DOHH2 (cell line): ENCODE measurements around the gene DHTKD1.

ENCODE experiments used
- H3F3A ChIP-seq: fragments of 200-600 bp; sonication (generic), shearing (Covaris generic); 2 replicates; pipeline ENCODE4 v1.6.0; 2016; ENCODE audit warnings: antibody characterized with exemption, mild to moderate bottlenecking; ENCODE audit not compliant: control insufficient read depth, insufficient read depth
- H3K27ac ChIP-seq: fragments of 200-600 bp; sonication (generic); 2 replicates; pipeline ENCODE4 v1.5.1; 2014; ENCODE audit warnings: low read depth, mild to moderate bottlenecking, low read length, moderate library complexity
- H3K27me3 ChIP-seq: fragments of 200-600 bp; sonication (generic); 2 replicates; pipeline ENCODE4 v1.6.1; 2014; ENCODE audit warnings: mild to moderate bottlenecking, low read length, mixed read lengths; ENCODE audit not compliant: control insufficient read depth
- H3K36me3 ChIP-seq: fragments of 200-600 bp; sonication (generic); 2 replicates; pipeline ENCODE4 v1.6.1; 2014; ENCODE audit warnings: mild to moderate bottlenecking, low read length, moderate library complexity, mixed read lengths; ENCODE audit not compliant: control insufficient read depth
- H3K4me1 ChIP-seq: fragments of 200-600 bp; sonication (generic); 2 replicates; pipeline ENCODE4 v1.6.1; 2014; ENCODE audit warnings: mild to moderate bottlenecking, low read length, mixed read lengths; ENCODE audit not compliant: control insufficient read depth
- H3K4me2 ChIP-seq: fragments of 200-600 bp; sonication (generic); 2 replicates; pipeline ENCODE4 v1.6.0; 2014; ENCODE audit warnings: mild to moderate bottlenecking, low read length, moderate library complexity
- H3K4me3 ChIP-seq: fragments of 200-600 bp; sonication (generic); 2 replicates; pipeline ENCODE4 v1.5.1; 2014; ENCODE audit warnings: mild to moderate bottlenecking, low read length, mixed read lengths
- H3K79me2 ChIP-seq: fragments of 200-600 bp; sonication (generic); 2 replicates; pipeline ENCODE4 v1.6.1; 2014; ENCODE audit warnings: mild to moderate bottlenecking, low read length, mixed read lengths; ENCODE audit not compliant: control insufficient read depth
- H3K9me2 ChIP-seq: fragments of 200-600 bp; sonication (generic); replicated peaks from 2 replicates; pipeline ENCODE4 v1.6.1; 2014; ENCODE audit warnings: mild to moderate bottlenecking, low read length, mixed read lengths; ENCODE audit not compliant: control insufficient read depth
- H3K9me3 ChIP-seq: fragments of 200-600 bp; sonication (generic); 2 replicates; pipeline ENCODE4 v1.6.1; 2014; ENCODE audit warnings: antibody characterized with exemption, low read length, mixed read lengths; ENCODE audit not compliant: control insufficient read depth, insufficient read depth
- H4K20me1 ChIP-seq: fragments of 200-600 bp; sonication (generic); 2 replicates; pipeline ENCODE4 v1.6.0; 2014; ENCODE audit warnings: low read depth, mild to moderate bottlenecking, antibody characterized with exemption, low read length, moderate library complexity; ENCODE audit not compliant: control insufficient read depth, insufficient read depth
- CTCF ChIP-seq: fragments of 200-600 bp; sonication (generic); IDR thresholded peaks from one replicate; pipeline ENCODE4 v1.5.1; 2014; ENCODE audit warnings: antibody characterized with exemption, mild to moderate bottlenecking, low read depth, low read length; ENCODE audit not compliant: poor library complexity, severe bottlenecking
- EZH2phosphoT487 ChIP-seq: fragments of 200-600 bp; sonication (generic); IDR thresholded peaks from 2 replicates; pipeline ENCODE4 v1.6.1; 2017; ENCODE audit warnings: borderline replicate concordance, mild to moderate bottlenecking, antibody characterized with exemption, low read length, moderate library complexity, mixed read lengths

The DHTKD1 gene

GRCh38 chr10:12150163-12150562 is 81.4 kb downstream of the DHTKD1 start:
- Histone ChIP-seq H3K4me3 (no peak overlapping the region), H3K36me3 (peaks cover 16% of the 10 kb centered on the region), H4K20me1 (no peaks in the 10 kb centered on the region), H3K4me1 (no peaks in the 10 kb centered on the region), H3K79me2 (no peaks in the 10 kb centered on the region), H3K9me3 (no peaks in the 10 kb centered on the region), H3K9me2 (no peaks in the 10 kb centered on the region), H3F3A (no peaks in the 10 kb centered on the region), H3K27me3 (no peaks in the 10 kb centered on the region), H3K27ac (no peak overlapping the region), H3K4me2 (no peak overlapping the region)
- TF ChIP-seq CTCF: no peak
- no peak for TF ChIP-seq EZH2phosphoT487

- peaks cover 19% of the 10 kb centered on the region for H3K36me3 ChIP-seq
- TF ChIP-seq CTCF: no peak
- no peak for TF ChIP-seq EZH2phosphoT487
Observed at GRCh38 chr10:12154516-12154915, 85.8 kb downstream of the DHTKD1 start.

GRCh38 chr10:12156367-12157123 is 87.8 kb downstream of the DHTKD1 start:
- Histone ChIP-seq H3K27me3 (no peaks in the 10 kb centered on the region), H3K4me3 (no peak overlapping the region), H3F3A (no peaks in the 10 kb centered on the region), H4K20me1 (no peaks in the 10 kb centered on the region), H3K27ac (no peak overlapping the region), H3K79me2 (no peaks in the 10 kb centered on the region), H3K9me3 (no peaks in the 10 kb centered on the region), H3K4me1 (no peaks in the 10 kb centered on the region), H3K36me3 (peaks cover 17% of the 10 kb centered on the region), H3K4me2 (no peak overlapping the region), H3K9me2 (no peaks in the 10 kb centered on the region)
- no peak for TF ChIP-seq EZH2phosphoT487

More at GRCh38 chr10:12154516-12154915, 85.8 kb downstream of the DHTKD1 start:
- H3F3A ChIP-seq: no peaks in the 10 kb centered on the region
- no peaks in the 10 kb centered on the region for H3K4me1 ChIP-seq
- H3K4me2 ChIP-seq: no peak overlapping the region
- H3K4me3 ChIP-seq: no peak overlapping the region
- H4K20me1 ChIP-seq: no peaks in the 10 kb centered on the region
- no peaks in the 10 kb centered on the region for H3K9me2 ChIP-seq
- H3K27me3 ChIP-seq: no peaks in the 10 kb centered on the region
- no peaks in the 10 kb centered on the region for H3K79me2 ChIP-seq
- no peak overlapping the region for H3K27ac ChIP-seq
- no peaks in the 10 kb centered on the region for H3K9me3 ChIP-seq

GRCh38 chr10:12158111-12158510 is 89.4 kb downstream of the DHTKD1 start:
- H3K4me2 ChIP-seq: no peak overlapping the region
- H3K36me3 ChIP-seq: peaks cover 31% of the 10 kb centered on the region
- H3K27me3 ChIP-seq: no peaks in the 10 kb centered on the region
- H3K79me2 ChIP-seq: no peaks in the 10 kb centered on the region
- H3K27ac ChIP-seq: no peak overlapping the region
- H3K9me2 ChIP-seq: no peaks in the 10 kb centered on the region
- no peaks in the 10 kb centered on the region for H3F3A ChIP-seq
- no peaks in the 10 kb centered on the region for H4K20me1 ChIP-seq
- TF ChIP-seq EZH2phosphoT487: no peak
- no peak for TF ChIP-seq CTCF
- no peak overlapping the region for H3K4me3 ChIP-seq
- no peaks in the 10 kb centered on the region for H3K4me1 ChIP-seq
- no peaks in the 10 kb centered on the region for H3K9me3 ChIP-seq
